ENCODE data around the gene EARS2. TPM values are rescaled to one million over a fixed set of nuclear protein-coding genes. Genes with fewer than 3 reads are reported as not detected.
A peak's percentile ranks its signal among the peaks of the same experiment; 100 is the strongest.

Gene EARS2
- total and polyA plus RNA-seq, 9 of the 15 experiments (the other 6 are each of a cell fraction or from before 2014, with no cell fraction given), result 17.6 to 58.6 (median 36.3) TPM

- TF ChIP-seq HBP1 (CRISPR knock-in tag; IDR thresholded peaks at IDR 0.05), result 0 out of 2 replicates have a peak, but pooled peaks have one; percentile 51
- TF ChIP-seq MYBL2 (IDR thresholded peaks at IDR 0.05; ENCODE audit: low read depth), result no peak
- no peak for TF ChIP-seq MYBL2 (CRISPR knock-in tag; IDR thresholded peaks at IDR 0.05; ENCODE audit: borderline replicate concordance)
- TF ChIP-seq ZKSCAN8 (CRISPR knock-in tag; IDR thresholded peaks at IDR 0.05), result no peak
- peak; percentile 69 for TF ChIP-seq RBM22 (IDR thresholded peaks at IDR 0.05; ENCODE audit: low read depth, low read length, poor library complexity, severe bottlenecking)
- peak; percentile 79 for TF ChIP-seq ATF7 (IDR thresholded peaks at IDR 0.05)
- peak; percentile 47 for TF ChIP-seq MEIS2 (IDR thresholded peaks at IDR 0.05; ENCODE audit: partially characterized antibody)
- peak; percentile 35 to 75 for TF ChIP-seq E2F6 (IDR thresholded peaks at IDR 0.05; ENCODE audit: borderline replicate concordance in 1 of 2, extremely low read depth in 1 of 2, insufficient read depth in 1 of 2, insufficient read length in 1 of 2, low read depth in 1 of 2, low read length in 1 of 2, poor library complexity in 1 of 2, severe bottlenecking in 1 of 2)
- peak in 1 of 2 experiments; percentile 79; a peak in 2 of 4 replicates for TF ChIP-seq FOXA3 (CRISPR knock-in tag; conservative IDR thresholded peaks at IDR 0.05 in 1 of 2, IDR thresholded peaks at IDR 0.05 in 1 of 2)
- TF ChIP-seq HINFP (tag; conservative IDR thresholded peaks at IDR 0.05; ENCODE audit: low read depth), result no peak
- TF ChIP-seq XRCC5 (IDR thresholded peaks at IDR 0.05; ENCODE audit: low read depth, low read length), result peak; percentile 89
- peak; percentile 78 to 90 for TF ChIP-seq MNT (conservative IDR thresholded peaks at IDR 0.05)
- no peak for TF ChIP-seq THRB (CRISPR knock-in tag; conservative IDR thresholded peaks at IDR 0.05)
- TF ChIP-seq ZNF644 (tag; IDR thresholded peaks at IDR 0.05; ENCODE audit: low read depth), result no peak
- peak; percentile 13; the same call in 1 of the 2 replicates for TF ChIP-seq ZNF384 (IDR thresholded peaks at IDR 0.05; ENCODE audit: low read depth, low read length)
Measured at GRCh38 chr16:23595951-23596720, 39.0 kb upstream of the EARS2 start, which contains the start of gene NDUFAB1 (continued).
